Memory B cell (primary cell): ENCODE data around the gene CREB5.

Source experiments
- ATAC-seq: fragments of 150-1000 bp; cut with Tn5 transposase; 2 replicates; pipeline ENCODE4 v1.10.0; 2021; ENCODE audit warnings: low read depth, mild to moderate bottlenecking, moderate library complexity
- DNase-seq, 2 donors: peaks; one replicate each; pipeline ENCODE4 v3.0.0; 2022; ENCODE audit warnings: low spot score in 2 of 2
- H3K27ac Mint-ChIP-seq: one replicate; pipeline ENCODE4 v1.8.0; 2022; ENCODE audit warnings: mild to moderate bottlenecking, moderate library complexity, mixed read lengths
- H3K27me3 Mint-ChIP-seq: one replicate; pipeline ENCODE4 v1.8.0; 2022; ENCODE audit warnings: mixed read lengths
- H3K36me3 Mint-ChIP-seq: one replicate; pipeline ENCODE4 v1.8.0; 2022; ENCODE audit warnings: mild to moderate bottlenecking, mixed read lengths
- H3K4me1 Mint-ChIP-seq: one replicate; pipeline ENCODE4 v1.8.0; 2022; ENCODE audit warnings: mixed read lengths
- H3K4me3 Mint-ChIP-seq: one replicate; pipeline ENCODE4 v1.8.0; 2022; ENCODE audit warnings: mild to moderate bottlenecking, moderate library complexity, mixed read lengths
- H3K9me3 Mint-ChIP-seq: one replicate; pipeline ENCODE4 v1.8.0; 2022; ENCODE audit warnings: mixed read lengths

The CREB5 gene

DNA sequence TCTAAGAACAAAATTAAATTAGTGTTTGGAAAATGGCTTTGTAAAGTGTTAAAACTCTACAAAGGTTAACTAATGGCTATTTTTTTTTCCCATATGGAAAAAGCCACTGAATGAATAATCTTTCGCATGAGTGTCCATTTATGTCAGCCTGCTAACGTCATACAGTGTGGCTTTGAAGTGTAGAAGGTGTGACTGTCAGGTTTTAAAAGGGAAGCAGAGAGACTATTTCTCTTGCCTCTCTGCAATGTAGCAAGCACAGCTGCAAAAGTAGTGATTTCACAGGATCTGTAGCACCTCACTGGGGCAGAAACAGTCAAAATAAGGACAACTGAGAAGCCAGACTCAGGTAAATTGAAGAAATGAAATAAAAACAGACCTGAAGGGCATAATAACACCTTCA lies 53.4 kb downstream of the CREB5 start:
- no peak overlapping the region for H3K27ac Mint-ChIP-seq
- no peaks in the 10 kb centered on the region for H3K4me1 Mint-ChIP-seq
- H3K27me3 Mint-ChIP-seq = peaks cover 12% of the 10 kb centered on the region
- no peak for ATAC-seq
- H3K36me3 Mint-ChIP-seq = no peaks in the 10 kb centered on the region
- DNase-seq = no peak
- no peak overlapping the region for H3K4me3 Mint-ChIP-seq
- peaks cover 3% of the 10 kb centered on the region for H3K9me3 Mint-ChIP-seq

GRCh38 chr7:28466341-28466740 lies 54.0 kb downstream of the CREB5 start:
- Mint-ChIP-seq H3K27me3 (peaks cover 12% of the 10 kb centered on the region), H3K36me3 (no peaks in the 10 kb centered on the region), H3K4me3 (no peak overlapping the region), H3K9me3 (peaks cover 3% of the 10 kb centered on the region), H3K4me1 (no peaks in the 10 kb centered on the region), H3K27ac (no peak overlapping the region)
- no peak for ATAC-seq
- no peak for DNase-seq

GRCh38 chr7:28466885-28467284 lies 54.6 kb downstream of the CREB5 start:
- H3K27ac Mint-ChIP-seq = no peak overlapping the region
- ATAC-seq (no peak), DNase-seq (no peak)
- no peaks in the 10 kb centered on the region for H3K4me1 Mint-ChIP-seq
- H3K9me3 Mint-ChIP-seq = peaks cover 3% of the 10 kb centered on the region
- H3K27me3 Mint-ChIP-seq = peaks cover 12% of the 10 kb centered on the region
- H3K36me3 Mint-ChIP-seq = no peaks in the 10 kb centered on the region
- H3K4me3 Mint-ChIP-seq = no peak overlapping the region

DNA sequence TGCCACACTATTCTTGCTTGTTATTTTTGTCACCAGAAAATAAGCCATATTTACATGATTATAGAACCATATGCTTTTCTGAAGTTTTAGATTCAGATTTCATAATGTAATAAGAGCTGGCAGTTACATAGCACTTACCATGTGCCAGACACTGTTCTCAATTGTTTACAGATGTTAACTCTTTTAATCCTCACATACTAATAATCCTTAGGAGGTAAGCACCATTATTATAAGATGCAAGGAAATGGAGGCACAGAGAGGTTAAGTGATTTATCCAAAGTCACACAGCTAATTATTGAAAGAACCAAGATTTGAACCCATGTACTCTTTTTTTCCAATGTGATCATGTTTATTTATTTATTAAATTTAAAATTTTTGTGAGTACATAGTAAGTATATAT lies 57.2 kb downstream of the CREB5 start:
- Mint-ChIP-seq H3K4me1 (no peaks in the 10 kb centered on the region), H3K9me3 (peaks cover 3% of the 10 kb centered on the region), H3K27ac (no peak overlapping the region), H3K27me3 (peaks cover 19% of the 10 kb centered on the region), H3K36me3 (no peaks in the 10 kb centered on the region), H3K4me3 (no peak overlapping the region)
- no peak for ATAC-seq
- no peak for DNase-seq

DNA sequence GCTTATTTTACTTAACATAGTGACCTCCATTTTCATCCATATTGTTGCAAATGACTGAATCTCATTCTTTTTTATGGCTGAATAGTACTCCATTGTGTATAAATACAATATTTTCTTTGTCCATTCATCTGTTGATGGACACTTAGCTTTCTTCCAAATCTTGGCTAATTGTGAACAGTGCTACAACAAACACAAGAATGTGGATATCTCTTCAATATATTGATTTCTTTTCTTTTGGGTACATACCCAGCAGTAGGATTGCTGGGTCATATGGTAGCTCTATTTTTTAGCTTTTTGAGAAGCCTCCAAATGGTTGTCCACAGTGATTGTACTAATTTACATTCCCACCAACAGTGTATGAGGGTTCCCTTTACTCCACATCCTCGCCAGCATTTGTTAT lies 58.0 kb downstream of the CREB5 start:
- Mint-ChIP-seq H3K4me3 (no peak overlapping the region), H3K36me3 (no peaks in the 10 kb centered on the region), H3K27me3 (peaks cover 19% of the 10 kb centered on the region), H3K4me1 (no peaks in the 10 kb centered on the region), H3K27ac (no peak overlapping the region), H3K9me3 (peaks cover 3% of the 10 kb centered on the region)
- no peak for DNase-seq
- ATAC-seq = no peak

- Mint-ChIP-seq H3K4me1 (no peaks in the 10 kb centered on the region), H3K4me3 (no peak overlapping the region), H3K27ac (no peak overlapping the region), H3K27me3 (peaks cover 12% of the 10 kb centered on the region), H3K36me3 (no peaks in the 10 kb centered on the region), H3K9me3 (peaks cover 3% of the 10 kb centered on the region)
- ATAC-seq (no peak), DNase-seq (no peak)
Measured at GRCh38 chr7:28472332-28472731, 60.0 kb downstream of the CREB5 start.

- no peaks in the 10 kb centered on the region for H3K4me1 Mint-ChIP-seq
- H3K27ac Mint-ChIP-seq = no peak overlapping the region
- ATAC-seq (no peak), DNase-seq (no peak)
- H3K4me3 Mint-ChIP-seq = no peak overlapping the region
- no peaks in the 10 kb centered on the region for H3K36me3 Mint-ChIP-seq
- peaks cover 11% of the 10 kb centered on the region for H3K27me3 Mint-ChIP-seq
- peaks cover 3% of the 10 kb centered on the region for H3K9me3 Mint-ChIP-seq
Measured at GRCh38 chr7:28473571-28474281, 61.4 kb downstream of the CREB5 start.

DNA sequence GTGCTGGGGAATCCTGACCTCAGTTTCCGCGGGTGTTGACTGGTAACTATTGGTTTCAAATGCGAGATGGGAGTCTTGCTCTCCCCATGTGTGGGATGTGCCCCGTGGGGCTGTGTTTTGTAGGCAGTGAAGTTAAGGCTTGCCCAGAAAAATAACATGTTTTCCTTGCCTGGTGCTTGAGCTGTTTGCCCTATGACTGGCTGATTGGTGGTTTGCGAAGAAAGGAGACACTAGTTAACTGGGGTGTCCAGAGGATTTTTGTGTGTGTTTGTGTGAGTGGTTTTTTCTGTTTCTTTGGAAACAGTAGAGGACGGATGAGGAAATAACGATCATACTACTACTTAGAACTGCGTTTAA lies 61.9 kb downstream of the CREB5 start:
- DNase-seq (no peak), ATAC-seq (no peak)
- H3K4me3 Mint-ChIP-seq = no peak overlapping the region
- peaks cover 3% of the 10 kb centered on the region for H3K9me3 Mint-ChIP-seq
- peaks cover 12% of the 10 kb centered on the region for H3K27me3 Mint-ChIP-seq
- no peaks in the 10 kb centered on the region for H3K4me1 Mint-ChIP-seq
- H3K36me3 Mint-ChIP-seq = no peaks in the 10 kb centered on the region
- no peak overlapping the region for H3K27ac Mint-ChIP-seq

GRCh38 chr7:28474640-28475039 lies 62.3 kb downstream of the CREB5 start:
- Mint-ChIP-seq H3K4me3 (no peak overlapping the region), H3K9me3 (peaks cover 3% of the 10 kb centered on the region), H3K36me3 (no peaks in the 10 kb centered on the region), H3K27me3 (peaks cover 12% of the 10 kb centered on the region), H3K4me1 (peaks cover 2% of the 10 kb centered on the region), H3K27ac (no peak overlapping the region)
- DNase-seq (no peak), ATAC-seq (no peak)

GRCh38 chr7:28477041-28477442 lies 64.7 kb downstream of the CREB5 start:
- ATAC-seq (no peak), DNase-seq (no peak)
- Mint-ChIP-seq H3K4me1 (peaks cover 5% of the 10 kb centered on the region), H3K27me3 (peaks cover 14% of the 10 kb centered on the region), H3K27ac (no peak overlapping the region), H3K4me3 (no peak overlapping the region), H3K36me3 (no peaks in the 10 kb centered on the region), H3K9me3 (no peaks in the 10 kb centered on the region)

GRCh38 chr7:28478656-28479055 lies 66.3 kb downstream of the CREB5 start:
- H3K27me3 Mint-ChIP-seq = peaks cover 10% of the 10 kb centered on the region

DNA sequence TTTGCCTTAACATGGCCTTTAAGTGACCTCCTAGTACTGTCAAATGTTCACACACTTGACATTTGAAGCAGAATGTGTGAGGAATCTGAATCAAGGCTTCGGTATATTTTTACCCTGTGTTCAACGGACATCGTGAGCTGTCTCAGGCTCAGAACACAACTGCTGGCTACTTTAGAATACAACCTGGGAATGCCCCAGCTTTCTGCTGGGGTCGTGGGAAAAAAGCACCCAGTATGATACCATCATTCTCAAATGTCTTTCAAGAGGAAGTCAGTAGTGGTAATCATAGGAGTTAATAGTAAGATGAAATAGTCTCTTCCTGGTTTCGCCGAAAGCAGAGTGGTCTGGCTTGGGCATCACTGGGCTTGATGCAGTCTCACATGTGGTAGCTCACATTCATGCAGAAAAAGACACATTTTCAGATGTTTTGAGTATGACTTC lies 67.2 kb downstream of the CREB5 start:
- ATAC-seq (no peak), DNase-seq (no peak)
- H3K4me3 Mint-ChIP-seq = no peak overlapping the region
- H3K36me3 Mint-ChIP-seq = no peaks in the 10 kb centered on the region
- no peak overlapping the region for H3K27ac Mint-ChIP-seq
- H3K27me3 Mint-ChIP-seq = peaks cover 6% of the 10 kb centered on the region
- no peaks in the 10 kb centered on the region for H3K9me3 Mint-ChIP-seq
- H3K4me1 Mint-ChIP-seq = peaks cover 5% of the 10 kb centered on the region

More at GRCh38 chr7:28478656-28479055, 66.3 kb downstream of the CREB5 start:
- DNase-seq = no peak
- ATAC-seq = no peak
- Mint-ChIP-seq H3K4me3 (no peak overlapping the region), H3K4me1 (peaks cover 5% of the 10 kb centered on the region), H3K9me3 (no peaks in the 10 kb centered on the region), H3K36me3 (no peaks in the 10 kb centered on the region), H3K27ac (no peak overlapping the region)

DNA sequence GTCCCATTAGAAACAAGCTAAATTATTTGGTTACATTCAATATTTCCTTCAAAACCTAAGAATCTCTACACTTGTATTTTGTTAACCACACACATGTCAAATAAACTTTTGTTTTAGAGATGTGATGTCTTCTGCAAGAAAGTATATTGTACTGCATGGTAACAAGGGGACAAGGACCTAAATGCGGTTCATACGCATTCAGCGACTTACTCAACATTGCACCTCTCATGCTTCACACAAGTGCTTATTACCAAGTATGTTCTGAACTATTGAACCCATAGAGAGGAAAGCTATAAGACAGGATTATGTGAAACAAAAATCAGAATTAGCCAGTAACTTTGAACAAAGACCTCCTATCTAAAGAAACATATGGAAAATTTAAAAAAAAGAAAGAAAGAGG lies 68.3 kb downstream of the CREB5 start:
- no peak for DNase-seq
- Mint-ChIP-seq H3K36me3 (no peaks in the 10 kb centered on the region), H3K4me1 (peaks cover 5% of the 10 kb centered on the region), H3K9me3 (no peaks in the 10 kb centered on the region), H3K27me3 (peaks cover 6% of the 10 kb centered on the region), H3K4me3 (no peak overlapping the region), H3K27ac (no peak overlapping the region)
- no peak for ATAC-seq

DNA sequence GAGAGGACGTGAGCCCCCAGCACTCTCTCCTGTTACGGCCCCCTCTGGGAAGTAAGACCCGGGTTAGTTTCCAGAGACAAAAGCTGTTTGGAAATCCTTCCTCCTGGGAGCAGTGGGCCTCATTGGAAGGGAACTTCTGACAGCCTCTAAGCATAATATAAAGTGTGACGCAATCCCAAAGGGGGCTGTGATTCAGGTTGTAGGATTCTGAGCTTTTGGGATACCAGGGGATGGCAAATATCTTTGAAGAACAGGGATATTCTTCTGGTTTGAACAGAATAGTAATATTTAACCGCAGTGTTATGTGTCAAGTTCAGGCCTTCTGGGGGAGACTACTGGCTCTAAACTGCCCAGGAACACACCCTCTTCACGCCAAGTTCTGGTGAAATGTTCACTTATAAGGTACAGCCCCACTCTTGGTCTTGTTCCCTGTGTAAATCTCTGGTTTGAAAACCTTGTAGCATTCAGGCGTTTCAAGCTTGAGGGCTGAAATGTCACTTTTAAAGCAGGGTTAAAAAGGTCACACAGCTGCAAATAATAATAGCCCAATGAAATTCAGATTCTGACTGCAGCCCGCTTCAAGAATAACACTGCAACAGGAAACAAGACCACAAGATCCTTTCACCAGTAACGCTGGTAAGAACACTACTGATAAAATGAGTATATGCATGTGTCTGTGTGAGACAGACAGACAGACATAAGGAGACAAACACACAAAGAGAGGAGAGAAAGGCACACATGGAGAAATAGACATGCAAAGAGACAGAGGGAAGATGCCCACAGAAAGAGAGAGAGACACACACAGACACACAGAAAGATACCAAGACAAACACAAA lies 69.0 kb downstream of the CREB5 start:
- Mint-ChIP-seq H3K27me3 (peaks cover 6% of the 10 kb centered on the region), H3K4me3 (no peak overlapping the region), H3K36me3 (no peaks in the 10 kb centered on the region), H3K27ac (no peak overlapping the region), H3K9me3 (no peaks in the 10 kb centered on the region), H3K4me1 (peaks cover 5% of the 10 kb centered on the region)
- no peak for DNase-seq
- no peak for ATAC-seq
